PC-3 (cell line): Measurements from ENCODE around the gene ASB18. TPM values are rescaled to one million over a fixed set of nuclear protein-coding genes. Genes with fewer than 3 reads are reported as not detected.

Experiments
- ATAC-seq: fragments of 200-7000 bp; cut with Tn5 transposase; 2 replicates; pipeline ENCODE4 v1.9.1; 2020; ENCODE audit warnings: mild to moderate bottlenecking, moderate library complexity
- BruUV-seq: library from RNA; stranded (reverse); fragments of 400-500 nt; replicated peaks from 2 replicates; lab custom pipeline; 2021; lab: Mats Ljungman, UMichigan
- CTCF ChIA-PET: fragments of 300-600 bp; sonication (Branson Sonifier 250); formaldehyde crosslinking; loops from one replicate; lab custom pipeline; 2022; ENCODE audit warnings: antibody characterized with exemption; lab: Charles Lee
- POLR2A ChIA-PET: fragments of 300-600 bp; sonication (Branson Sonifier 250); formaldehyde crosslinking; loops from one replicate; lab custom pipeline; 2022; ENCODE audit warnings: antibody characterized with exemption; ENCODE audit not compliant: unreplicated experiment; lab: Charles Lee
- DNase-seq: peaks from one replicate; pipeline ENCODE4 v3.0.0-alpha.2; 2015
- H2AFZ ChIP-seq: fragments of 300-600 bp; sonication (generic); 2 replicates; pipeline ENCODE4 v1.6.0; 2016; ENCODE audit warnings: antibody characterized with exemption, low read length
- H3F3A ChIP-seq: fragments of 300-600 bp; sonication (generic); one replicate; pipeline ENCODE4 v1.6.0; 2017; ENCODE audit warnings: antibody characterized with exemption, low read length, control low read depth, mild to moderate bottlenecking; ENCODE audit not compliant: unreplicated experiment
- H3K27ac ChIP-seq: fragments of 300-600 bp; sonication (generic); 2 replicates; pipeline ENCODE4 v1.5.1; 2016; ENCODE audit warnings: mild to moderate bottlenecking, low read length
- H3K27me3 ChIP-seq: fragments of 300-600 bp; sonication (generic); 2 replicates; pipeline ENCODE4 v1.6.1; 2016; ENCODE audit warnings: low read length, mixed read lengths
- H3K36me3 ChIP-seq: fragments of 300-600 bp; sonication (generic); 2 replicates; pipeline ENCODE4 v1.6.1; 2016; ENCODE audit warnings: low read depth, mixed run types, low read length, mixed read lengths
- H3K4me1 ChIP-seq: fragments of 300-600 bp; sonication (generic); 2 replicates; pipeline ENCODE4 v1.5.1; 2016; ENCODE audit warnings: low read length; ENCODE audit not compliant: insufficient read depth
- H3K4me2 ChIP-seq: fragments of 300-600 bp; sonication (generic); 2 replicates; pipeline ENCODE4 v1.6.0; 2016; ENCODE audit warnings: low read length
- H3K4me3 ChIP-seq: fragments of 300-600 bp; sonication (generic); 2 replicates; pipeline ENCODE4 v1.5.1; 2016; ENCODE audit warnings: mild to moderate bottlenecking, low read length, mixed read lengths
- H3K79me2 ChIP-seq: fragments of 300-600 bp; sonication (generic); 2 replicates; pipeline ENCODE4 v1.6.1; 2017; ENCODE audit warnings: low read length, mixed read lengths
- H3K9ac ChIP-seq: fragments of 300-600 bp; sonication (generic); 2 replicates; pipeline ENCODE4 v1.6.0; 2016; ENCODE audit warnings: mild to moderate bottlenecking, low read length
- H3K9me2 ChIP-seq: fragments of 300-600 bp; sonication (generic); replicated peaks from 2 replicates; pipeline ENCODE4 v1.6.1; 2016; ENCODE audit warnings: mixed run types, low read length, mixed read lengths
- H3K9me3 ChIP-seq: fragments of 300-600 bp; sonication (generic); 2 replicates; pipeline ENCODE4 v1.6.1; 2016; ENCODE audit warnings: low read length, mixed read lengths
- H4K20me1 ChIP-seq: fragments of 300-600 bp; sonication (generic); 2 replicates; pipeline ENCODE4 v1.6.1; 2016; ENCODE audit warnings: low read length, mixed read lengths
- EZH2 ChIP-seq: fragments of 300-600 bp; sonication (generic); IDR thresholded peaks from one replicate; pipeline ENCODE4 v1.6.1; 2017; ENCODE audit warnings: antibody characterized with exemption, mild to moderate bottlenecking, low read length; ENCODE audit not compliant: unreplicated experiment
- EZH2phosphoT487 ChIP-seq: fragments of 300-600 bp; sonication (generic); IDR thresholded peaks from 2 replicates; pipeline ENCODE4 v1.6.1; 2018; ENCODE audit warnings: mild to moderate bottlenecking, antibody characterized with exemption, low read length, borderline replicate concordance
- intact Hi-C: fragments of 100-400 bp; cut with micrococcal nuclease; formaldehyde crosslinking; loops from 2 replicates; pipeline ENCODE4 v1.9.0; 2023
- total RNA-seq: library from RNA; depleted of rRNA; stranded (reverse); fragments of >200 nt; gene quantifications from 2 replicates; pipeline ENCODE4 v1.2.3, GENCODE V29; 2014
- TF ChIP-seq, protein P1 (sequence below): fragments of 300-600 bp; sonication (generic); conservative IDR thresholded peaks from 2 replicates; pipeline ENCODE4 v1.5.1; 2017; ENCODE audit warnings: antibody characterized with exemption, low read depth, mild to moderate bottlenecking, low read length

The ASB18 gene
- total RNA-seq, 1 experiment from 2014 or later, result 0.15 TPM

DNA sequence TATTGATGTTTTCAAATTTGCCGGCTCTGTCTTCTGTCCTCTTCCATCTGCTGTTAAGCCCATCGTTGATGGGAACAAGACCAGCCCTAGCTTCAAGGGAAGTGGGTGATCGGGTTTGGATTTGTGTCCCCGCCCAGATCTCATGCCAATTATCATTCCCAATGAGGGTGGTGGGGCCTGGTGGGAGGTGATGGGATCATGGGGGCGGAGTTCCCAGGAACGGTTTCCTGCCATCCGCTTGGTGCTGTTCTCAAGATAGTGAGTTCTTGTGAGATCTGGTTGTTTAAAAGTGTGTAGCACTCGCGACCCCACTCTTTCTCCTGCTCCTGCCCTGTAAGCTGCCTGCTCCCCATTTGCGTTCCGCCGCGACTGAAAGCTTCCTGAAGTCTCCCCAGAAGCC, 9.5 kb downstream of the ASB18 start:
- POLR2A ChIA-PET, result no interaction called here
- ATAC-seq, result no peak
- no peak for TF ChIP-seq EZH2phosphoT487
- TF ChIP-seq, protein P1, sequence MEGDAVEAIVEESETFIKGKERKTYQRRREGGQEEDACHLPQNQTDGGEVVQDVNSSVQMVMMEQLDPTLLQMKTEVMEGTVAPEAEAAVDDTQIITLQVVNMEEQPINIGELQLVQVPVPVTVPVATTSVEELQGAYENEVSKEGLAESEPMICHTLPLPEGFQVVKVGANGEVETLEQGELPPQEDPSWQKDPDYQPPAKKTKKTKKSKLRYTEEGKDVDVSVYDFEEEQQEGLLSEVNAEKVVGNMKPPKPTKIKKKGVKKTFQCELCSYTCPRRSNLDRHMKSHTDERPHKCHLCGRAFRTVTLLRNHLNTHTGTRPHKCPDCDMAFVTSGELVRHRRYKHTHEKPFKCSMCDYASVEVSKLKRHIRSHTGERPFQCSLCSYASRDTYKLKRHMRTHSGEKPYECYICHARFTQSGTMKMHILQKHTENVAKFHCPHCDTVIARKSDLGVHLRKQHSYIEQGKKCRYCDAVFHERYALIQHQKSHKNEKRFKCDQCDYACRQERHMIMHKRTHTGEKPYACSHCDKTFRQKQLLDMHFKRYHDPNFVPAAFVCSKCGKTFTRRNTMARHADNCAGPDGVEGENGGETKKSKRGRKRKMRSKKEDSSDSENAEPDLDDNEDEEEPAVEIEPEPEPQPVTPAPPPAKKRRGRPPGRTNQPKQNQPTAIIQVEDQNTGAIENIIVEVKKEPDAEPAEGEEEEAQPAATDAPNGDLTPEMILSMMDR, result no peak
- no peak for TF ChIP-seq EZH2

DNA sequence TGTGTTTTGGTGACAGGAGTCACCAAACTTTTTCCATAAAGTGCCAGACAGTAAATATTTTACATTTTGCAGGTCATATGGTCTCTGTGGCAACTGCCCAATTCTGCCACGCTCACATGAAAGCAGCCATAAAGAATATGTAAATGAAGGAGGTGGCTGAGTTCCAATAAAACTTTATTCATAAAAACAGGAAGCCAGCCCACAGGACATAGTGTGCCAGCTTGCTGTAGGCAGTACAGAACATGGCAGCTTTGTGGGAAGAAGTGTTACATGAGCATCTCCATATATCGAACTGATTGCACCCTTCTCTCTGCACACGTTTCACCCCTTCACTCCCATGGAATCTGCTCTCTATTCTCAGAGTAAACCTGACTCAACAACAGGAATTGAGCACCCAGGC, 10.2 kb downstream of the ASB18 start:
- no peaks in the 10 kb centered on the region for H3F3A ChIP-seq
- ChIA-PET POLR2A (no interaction called here), CTCF (no interaction called here)
- H3K27ac ChIP-seq, result no peak overlapping the region
- H2AFZ ChIP-seq, result no peak overlapping the region
- no peaks in the 10 kb centered on the region for H4K20me1 ChIP-seq
- H3K9ac ChIP-seq, result no peak overlapping the region
- H3K9me3 ChIP-seq, result no peaks in the 10 kb centered on the region
- no TSS peak for BruUV-seq
- H3K4me3 ChIP-seq, result no peak overlapping the region
- H3K79me2 ChIP-seq, result no peaks in the 10 kb centered on the region
- intact Hi-C loops, result no loop called here
- H3K9me2 ChIP-seq, result no peaks in the 10 kb centered on the region
- H3K4me1 ChIP-seq, result no peaks in the 10 kb centered on the region
- no peak overlapping the region for H3K4me2 ChIP-seq
- H3K27me3 ChIP-seq, result no peaks in the 10 kb centered on the region
- ATAC-seq, result no peak
- H3K36me3 ChIP-seq, result no peaks in the 10 kb centered on the region
- DNase-seq, result no peak
- TF ChIP-seq, protein P1, result no peak
- TF ChIP-seq EZH2, result no peak
- TF ChIP-seq EZH2phosphoT487, result no peak

More for the DNA sequence above, 9.5 kb downstream of the ASB18 start:
- no peaks in the 10 kb centered on the region for H4K20me1 ChIP-seq
- H3K4me3 ChIP-seq, result no peak overlapping the region
- H3K4me1 ChIP-seq, result no peaks in the 10 kb centered on the region
- no peaks in the 10 kb centered on the region for H3K79me2 ChIP-seq
- no peak overlapping the region for H3K27ac ChIP-seq
- H3K9ac ChIP-seq, result no peak overlapping the region
- no peaks in the 10 kb centered on the region for H3K9me2 ChIP-seq
- intact Hi-C loops, result no loop called here
- no peak overlapping the region for H2AFZ ChIP-seq
- H3K27me3 ChIP-seq, result no peaks in the 10 kb centered on the region
- no peaks in the 10 kb centered on the region for H3K36me3 ChIP-seq
- CTCF ChIA-PET, result no interaction called here
- DNase-seq, result no peak
- no peaks in the 10 kb centered on the region for H3F3A ChIP-seq
- no peak overlapping the region for H3K4me2 ChIP-seq
- no TSS peak for BruUV-seq
- H3K9me3 ChIP-seq, result no peaks in the 10 kb centered on the region

DNA sequence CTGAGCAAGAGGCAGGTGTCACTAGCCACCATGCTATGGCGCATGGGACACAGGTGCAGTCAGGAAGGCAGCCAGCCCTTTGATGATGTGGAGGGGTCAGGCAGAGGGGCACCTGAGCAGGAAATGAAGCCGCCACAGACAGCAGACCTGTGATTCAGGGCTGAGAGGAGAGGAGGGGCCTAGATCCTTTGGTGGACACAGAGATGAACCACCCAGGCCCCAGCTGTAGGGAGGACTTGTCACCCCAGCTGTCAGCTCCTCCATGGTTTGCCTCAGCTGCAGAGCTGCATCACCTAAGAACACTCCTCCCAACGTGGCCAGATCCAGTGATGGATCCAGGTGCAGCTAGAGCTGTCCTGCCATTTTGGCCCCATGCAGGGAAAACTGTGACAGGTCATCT, 11.6 kb downstream of the ASB18 start:
- no peaks in the 10 kb centered on the region for H3K27me3 ChIP-seq
- BruUV-seq, result no TSS peak
- intact Hi-C loops, result no loop called here
- no peak overlapping the region for H3K4me2 ChIP-seq
- ATAC-seq (no peak), DNase-seq (no peak)
- no peak overlapping the region for H2AFZ ChIP-seq
- H4K20me1 ChIP-seq, result no peaks in the 10 kb centered on the region
- POLR2A ChIA-PET, result no interaction called here
- H3K9me3 ChIP-seq, result no peaks in the 10 kb centered on the region
- H3K9ac ChIP-seq, result no peak overlapping the region
- TF ChIP-seq, protein P1, result no peak
- TF ChIP-seq EZH2 (no peak), EZH2phosphoT487 (no peak)
- H3K36me3 ChIP-seq, result no peaks in the 10 kb centered on the region
- CTCF ChIA-PET, result no interaction called here
- H3K4me1 ChIP-seq, result no peaks in the 10 kb centered on the region
- H3K9me2 ChIP-seq, result no peaks in the 10 kb centered on the region
- H3K4me3 ChIP-seq, result no peak overlapping the region
- no peaks in the 10 kb centered on the region for H3F3A ChIP-seq
- H3K27ac ChIP-seq, result no peak overlapping the region
- H3K79me2 ChIP-seq, result no peaks in the 10 kb centered on the region
